ENCODE results near the gene COL4A4. TPM values are rescaled to one million over a fixed set of nuclear protein-coding genes. Genes with fewer than 3 reads are reported as not detected.

COL4A4 gene
- total RNA-seq, 1 donor from 2014 or later = 2.5 TPM

GRCh38 chr2:227010433-227010832, 153.6 kb downstream of the COL4A4 start:
- no peak for DNase-seq (ENCODE audit: extremely low spot score in 2 of 2)
- no peak overlapping the region for H3K27ac ChIP-seq
- H3K36me3 ChIP-seq = no peaks in the 10 kb centered on the region
- intact Hi-C loops (cut with DNase I) = no loop called here
- H3K4me1 ChIP-seq = no peaks in the 10 kb centered on the region
- H3K9me3 ChIP-seq = no peaks in the 10 kb centered on the region
- TF ChIP-seq POLR2A (IDR thresholded peaks at IDR 0.05) (no peak), POLR2AphosphoS5 (IDR thresholded peaks at IDR 0.05; ENCODE audit: insufficient read depth in 1 of 2, low read depth in 1 of 2) (no peak), CTCF (IDR thresholded peaks at IDR 0.05) (no peak)
- no peaks in the 10 kb centered on the region for H3K27me3 ChIP-seq
- no peak overlapping the region for H3K4me3 ChIP-seq

GRCh38 chr2:227007940-227008339, 156.1 kb downstream of the COL4A4 start:
- no peaks in the 10 kb centered on the region for H3K36me3 ChIP-seq
- TF ChIP-seq POLR2A (IDR thresholded peaks at IDR 0.05) = no peak
- no peak for TF ChIP-seq POLR2AphosphoS5 (IDR thresholded peaks at IDR 0.05; ENCODE audit: insufficient read depth in 1 of 2, low read depth in 1 of 2)
- TF ChIP-seq CTCF (IDR thresholded peaks at IDR 0.05) = no peak
- no peaks in the 10 kb centered on the region for H3K9me3 ChIP-seq
- no peak for DNase-seq (ENCODE audit: extremely low spot score in 2 of 2)
- H3K27me3 ChIP-seq = no peaks in the 10 kb centered on the region
- H3K4me1 ChIP-seq = no peaks in the 10 kb centered on the region
- H3K4me3 ChIP-seq = no peak overlapping the region
- H3K27ac ChIP-seq = no peak overlapping the region
- intact Hi-C loops (cut with DNase I) = no loop called here

DNA sequence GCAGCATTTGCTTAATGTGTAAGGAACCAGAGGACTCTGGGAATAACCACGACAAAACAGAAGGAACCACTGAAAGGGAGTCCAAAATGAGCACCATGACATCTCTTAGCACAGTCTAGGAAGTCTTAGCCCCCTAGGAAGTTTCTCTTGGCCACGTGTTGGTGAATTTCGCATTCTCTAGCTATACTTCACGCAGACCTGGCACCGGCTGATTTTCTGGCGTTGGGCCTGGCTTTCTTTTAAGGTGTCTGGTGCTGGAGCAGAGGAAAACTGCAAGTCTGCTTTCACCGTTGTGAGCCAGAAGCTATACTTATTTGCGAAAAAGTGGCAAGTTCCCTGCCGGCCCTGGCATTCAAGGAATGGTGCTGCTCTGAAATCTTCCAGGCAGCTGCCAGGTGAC, 156.9 kb downstream of the COL4A4 start:
- no peaks in the 10 kb centered on the region for H3K9me3 ChIP-seq
- intact Hi-C loops (cut with DNase I) = no loop called here

GRCh38 chr2:227006189-227006897, 157.7 kb downstream of the COL4A4 start:
- Histone ChIP-seq H3K9me3 (no peaks in the 10 kb centered on the region), H3K27me3 (no peaks in the 10 kb centered on the region), H3K4me1 (no peaks in the 10 kb centered on the region), H3K36me3 (no peaks in the 10 kb centered on the region), H3K4me3 (no peak overlapping the region), H3K27ac (no peak overlapping the region)
- intact Hi-C loops (cut with DNase I) = no loop called here
- DNase-seq (ENCODE audit: extremely low spot score in 2 of 2) = no peak
- no peak for TF ChIP-seq CTCF (IDR thresholded peaks at IDR 0.05)
- TF ChIP-seq POLR2AphosphoS5 (IDR thresholded peaks at IDR 0.05; ENCODE audit: insufficient read depth in 1 of 2, low read depth in 1 of 2) = no peak
- no peak for TF ChIP-seq POLR2A (IDR thresholded peaks at IDR 0.05)

More for the DNA sequence above, 156.9 kb downstream of the COL4A4 start:
- DNase-seq (ENCODE audit: extremely low spot score in 2 of 2) = no peak
- Histone ChIP-seq H3K4me1 (no peaks in the 10 kb centered on the region), H3K4me3 (no peak overlapping the region), H3K27ac (no peak overlapping the region), H3K27me3 (no peaks in the 10 kb centered on the region), H3K36me3 (no peaks in the 10 kb centered on the region)
- TF ChIP-seq POLR2AphosphoS5 (IDR thresholded peaks at IDR 0.05; ENCODE audit: insufficient read depth in 1 of 2, low read depth in 1 of 2) = no peak
- no peak for TF ChIP-seq POLR2A (IDR thresholded peaks at IDR 0.05)
- no peak for TF ChIP-seq CTCF (IDR thresholded peaks at IDR 0.05)

GRCh38 chr2:227004482-227004881, 159.5 kb downstream of the COL4A4 start:
- H3K27ac ChIP-seq = no peak overlapping the region
- H3K9me3 ChIP-seq = no peaks in the 10 kb centered on the region
- no peaks in the 10 kb centered on the region for H3K27me3 ChIP-seq
- no peak for DNase-seq (ENCODE audit: extremely low spot score in 2 of 2)
- TF ChIP-seq POLR2AphosphoS5 (IDR thresholded peaks at IDR 0.05; ENCODE audit: insufficient read depth in 1 of 2, low read depth in 1 of 2) = no peak
- TF ChIP-seq CTCF (IDR thresholded peaks at IDR 0.05) = no peak
- no peak for TF ChIP-seq POLR2A (IDR thresholded peaks at IDR 0.05)
- intact Hi-C loops (cut with DNase I) = no loop called here
- H3K36me3 ChIP-seq = no peaks in the 10 kb centered on the region
- H3K4me1 ChIP-seq = no peaks in the 10 kb centered on the region
- no peak overlapping the region for H3K4me3 ChIP-seq

Measured in vagina (tissue), 2 donors.